Fibroblast of skin of abdomen (primary cell): ENCODE measurements around the gene MAEA.
"Not testable (repeated sequence)": the region's sequence is repeated elsewhere in the genome, so short reads cannot be mapped to it uniquely, and the experiment has no call there.

Source experiments
- DNase-seq: peaks from one replicate; pipeline ENCODE4 v3.0.0-alpha.2; 2013

MAEA gene

DNA sequence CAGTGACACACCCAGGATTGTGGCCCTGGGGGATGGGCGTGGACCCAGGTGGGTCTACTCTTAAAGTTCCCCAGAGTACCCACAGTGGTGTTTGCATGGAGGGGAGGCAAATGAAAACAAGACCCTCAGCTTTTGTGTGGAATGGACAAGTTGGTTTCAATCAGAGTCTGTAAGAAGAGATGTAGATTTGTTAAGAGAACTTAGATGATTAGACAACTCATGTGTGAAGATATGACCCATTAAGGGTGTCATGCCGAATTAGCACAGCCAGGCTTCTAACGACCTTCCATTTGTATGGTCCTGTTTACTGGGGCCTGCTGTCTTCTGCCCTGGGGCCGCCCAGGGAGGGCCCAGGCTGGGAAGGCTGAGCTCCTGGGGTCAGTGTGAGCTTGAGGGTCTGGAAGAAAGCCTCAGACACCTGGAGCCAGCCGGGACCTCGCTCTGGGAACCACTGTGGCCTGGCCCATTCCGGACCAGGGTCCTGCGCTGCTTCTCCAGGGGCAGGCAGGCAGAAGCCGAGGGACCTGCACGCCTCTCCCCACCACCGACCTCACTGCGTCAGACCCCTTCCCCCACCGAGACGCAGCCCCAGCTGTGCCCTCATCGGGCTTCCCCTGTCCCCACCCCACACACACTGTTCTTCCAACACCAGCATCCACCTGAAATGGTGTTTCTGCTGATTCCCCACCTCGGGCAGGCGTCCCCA is 77.7 kb downstream of the MAEA start:
- DNase-seq, result no peak

GRCh38 chr4:1367936-1368289 is 78.2 kb downstream of the MAEA start:
- DNase-seq, result no peak

GRCh38 chr4:1368421-1369090 is 78.9 kb downstream of the MAEA start:
- DNase-seq, result no peak

DNA sequence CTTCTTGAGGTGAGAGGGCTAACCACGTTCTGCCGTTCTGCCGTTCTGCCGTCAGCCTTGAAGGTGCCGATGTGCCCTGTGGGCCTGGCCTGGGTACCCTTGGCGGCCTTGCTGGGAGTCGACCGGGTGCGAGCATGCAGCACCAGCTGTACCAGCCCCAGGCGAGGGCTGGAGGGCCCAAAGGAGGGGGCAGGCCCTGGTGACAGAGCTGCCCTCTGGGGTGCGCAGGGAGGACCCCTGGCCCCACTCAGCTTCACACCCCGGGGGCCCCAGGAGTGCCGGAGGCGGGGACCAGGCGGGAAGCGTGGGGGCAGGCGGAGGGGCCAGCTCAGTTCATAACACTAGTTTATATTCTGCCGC is 79.4 kb downstream of the MAEA start:
- DNase-seq, result no peak

GRCh38 chr4:1369479-1370079 is 79.9 kb downstream of the MAEA start:
- no peak for DNase-seq

DNA sequence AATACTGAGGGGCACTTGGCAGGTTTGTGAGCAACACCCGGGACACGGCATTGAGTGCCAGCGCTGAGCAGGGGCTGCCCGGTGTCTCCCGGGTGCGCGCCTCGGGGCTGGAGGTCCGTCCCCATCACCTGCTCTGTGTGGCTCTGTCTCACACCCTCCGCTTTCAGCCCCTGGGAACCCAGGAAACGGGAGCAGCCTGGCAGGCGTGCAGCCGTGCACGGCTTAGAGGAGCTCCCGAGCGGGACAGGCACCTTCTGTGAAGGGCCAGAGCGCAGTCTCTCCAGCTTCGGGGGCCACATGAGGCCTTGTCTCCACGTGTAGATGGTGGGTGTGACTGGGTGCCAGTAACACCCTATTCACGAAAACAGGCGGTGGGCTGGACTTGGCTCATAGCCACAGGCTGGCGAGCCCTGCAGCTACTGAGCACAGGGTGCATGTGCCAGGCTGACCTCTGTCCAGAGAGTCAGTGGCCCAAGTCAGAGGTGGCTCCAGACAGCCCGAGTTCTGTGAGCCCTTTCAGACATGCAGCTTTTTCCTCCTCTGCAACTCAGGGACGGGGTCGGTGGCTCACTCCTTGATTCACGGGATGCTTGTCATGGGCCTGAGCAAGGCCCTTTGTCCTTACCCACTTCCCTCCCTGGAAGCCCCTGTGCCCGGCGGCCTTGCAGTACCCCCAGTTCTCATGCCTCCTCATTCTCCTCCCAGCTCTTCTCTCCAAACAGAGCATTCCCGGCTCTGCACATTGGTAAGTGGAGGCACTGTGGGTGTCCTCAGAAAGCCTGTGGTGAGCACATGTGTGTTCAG is 80.8 kb downstream of the MAEA start:
- no peak for DNase-seq

DNA sequence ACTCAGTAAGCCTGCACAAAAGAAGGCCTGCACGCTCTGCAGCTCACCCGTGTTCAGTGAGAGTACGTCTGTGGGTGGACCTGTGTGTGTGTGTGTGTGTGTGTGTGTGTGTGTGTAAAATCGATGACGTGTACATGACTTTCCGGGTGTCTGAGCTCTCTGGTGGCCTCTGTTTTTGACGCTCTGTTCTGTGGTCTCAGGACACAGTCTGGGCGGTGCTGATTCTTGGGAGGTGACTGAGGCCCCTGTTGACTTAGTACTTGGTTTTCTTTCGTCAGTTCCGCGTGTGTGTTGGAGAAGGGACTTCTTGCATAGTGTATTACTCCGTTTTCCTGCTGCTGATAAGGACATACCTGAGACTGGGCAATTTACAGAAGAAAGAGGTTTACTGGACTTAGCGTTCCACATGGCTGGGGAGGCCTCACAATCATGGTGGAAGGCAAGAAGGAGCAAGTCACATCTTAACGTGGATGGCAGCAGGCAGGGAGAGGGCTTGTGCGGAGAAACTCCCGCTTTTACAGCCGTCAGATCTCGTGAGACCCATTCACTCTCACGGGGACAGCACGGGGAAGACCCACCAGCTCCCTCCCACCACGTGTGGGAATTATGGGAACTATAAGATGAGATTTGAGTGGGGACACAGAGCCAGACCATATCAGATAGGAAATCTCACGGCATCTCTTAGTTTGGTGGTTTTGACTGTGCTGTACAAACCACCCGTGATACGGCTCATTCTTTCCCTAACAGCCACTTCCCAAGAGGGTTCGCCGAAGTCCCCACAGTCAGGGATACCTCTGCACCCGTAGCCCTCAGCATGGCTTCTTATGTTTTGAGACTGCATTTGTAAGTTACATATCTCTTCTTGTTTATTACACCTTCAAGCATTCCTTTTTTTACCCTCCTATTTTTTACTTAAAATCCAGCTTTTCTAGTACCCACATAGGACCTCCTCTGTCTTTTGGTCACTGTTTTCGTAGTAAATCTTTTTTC is 81.8 kb downstream of the MAEA start:
- no peak for DNase-seq

DNA sequence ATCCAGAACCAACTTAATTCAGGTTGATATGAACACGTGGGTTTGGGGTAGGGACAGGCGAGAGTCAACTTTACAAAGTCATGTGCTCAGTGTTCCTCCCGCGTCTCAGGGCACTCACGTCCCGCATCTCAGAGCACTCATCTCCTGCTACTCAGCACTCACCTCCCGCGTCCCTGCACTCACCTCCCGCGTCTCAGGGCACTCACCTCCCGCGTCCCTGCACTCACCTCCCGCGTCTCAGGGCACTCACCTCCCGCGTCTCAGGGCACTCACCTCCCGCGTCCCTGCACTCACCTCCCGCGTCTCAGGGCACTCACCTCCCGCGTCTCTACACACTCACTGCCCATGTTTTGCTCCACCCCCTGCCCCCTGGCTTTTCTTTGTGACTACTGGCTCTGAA is 82.9 kb downstream of the MAEA start:
- not testable (repeated sequence) for DNase-seq

DNA sequence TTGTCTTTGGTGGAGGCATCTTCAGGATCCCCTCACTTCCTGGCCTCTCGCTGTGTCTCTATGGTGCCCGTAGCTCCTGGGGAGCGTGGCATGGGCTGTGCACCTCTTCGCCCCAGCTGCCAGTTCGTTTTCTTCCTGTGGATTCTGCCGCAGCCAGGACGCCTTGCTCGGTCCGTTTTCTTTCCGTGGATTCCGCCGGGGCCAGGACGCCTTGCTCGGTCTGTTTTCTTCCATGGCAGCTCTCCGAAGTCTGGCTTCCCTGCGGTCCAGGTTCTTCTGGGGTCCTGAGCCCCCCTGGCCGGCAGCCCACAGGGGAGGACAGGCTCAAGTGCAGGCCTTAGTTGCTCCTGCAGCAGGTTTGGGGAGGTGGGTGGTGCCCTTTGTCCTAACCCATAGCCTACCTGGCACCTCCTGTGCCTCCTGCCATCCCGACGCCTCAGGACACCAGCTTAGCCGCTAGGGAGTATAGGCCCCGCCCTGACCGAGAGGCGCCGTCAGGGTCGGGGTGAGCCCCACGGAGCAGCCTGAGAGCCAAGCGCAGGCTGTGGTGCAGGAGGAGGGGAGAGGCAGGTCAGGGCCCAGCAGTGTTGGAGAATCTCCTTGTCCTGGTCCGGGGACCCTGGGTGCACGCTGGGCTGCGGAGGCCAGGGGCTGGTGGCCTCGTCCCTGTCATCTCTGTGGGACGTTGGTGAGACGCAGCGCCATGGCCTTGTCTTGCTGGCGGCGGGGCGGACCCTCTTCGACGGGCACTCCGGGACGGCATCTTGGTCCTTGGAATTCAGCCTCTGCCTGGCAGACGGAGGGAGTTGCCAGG is 84.4 kb downstream of the MAEA start:
- DNase-seq, result no peak

DNA sequence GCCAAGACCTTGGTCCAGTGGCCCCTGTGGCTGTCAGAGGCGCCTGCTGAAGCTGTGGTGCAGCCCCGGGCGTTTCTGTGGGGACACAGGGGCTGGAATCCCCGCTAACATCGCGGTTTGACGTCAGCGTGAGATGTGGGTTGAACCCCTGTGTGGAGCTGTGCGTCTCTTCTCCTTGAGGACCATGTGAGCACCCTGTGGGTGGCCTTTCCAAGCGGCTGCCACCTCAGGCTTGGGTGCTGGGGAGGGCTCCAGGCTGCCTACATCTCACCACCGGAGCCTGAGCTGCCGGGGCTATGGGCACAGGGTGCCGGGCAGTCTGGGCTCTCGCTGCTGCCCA is 85.0 kb downstream of the MAEA start:
- DNase-seq, result no peak

- no peak for DNase-seq
These were observed 85.5 kb downstream of the MAEA start for GRCh38 chr4:1375051-1375721.

DNA sequence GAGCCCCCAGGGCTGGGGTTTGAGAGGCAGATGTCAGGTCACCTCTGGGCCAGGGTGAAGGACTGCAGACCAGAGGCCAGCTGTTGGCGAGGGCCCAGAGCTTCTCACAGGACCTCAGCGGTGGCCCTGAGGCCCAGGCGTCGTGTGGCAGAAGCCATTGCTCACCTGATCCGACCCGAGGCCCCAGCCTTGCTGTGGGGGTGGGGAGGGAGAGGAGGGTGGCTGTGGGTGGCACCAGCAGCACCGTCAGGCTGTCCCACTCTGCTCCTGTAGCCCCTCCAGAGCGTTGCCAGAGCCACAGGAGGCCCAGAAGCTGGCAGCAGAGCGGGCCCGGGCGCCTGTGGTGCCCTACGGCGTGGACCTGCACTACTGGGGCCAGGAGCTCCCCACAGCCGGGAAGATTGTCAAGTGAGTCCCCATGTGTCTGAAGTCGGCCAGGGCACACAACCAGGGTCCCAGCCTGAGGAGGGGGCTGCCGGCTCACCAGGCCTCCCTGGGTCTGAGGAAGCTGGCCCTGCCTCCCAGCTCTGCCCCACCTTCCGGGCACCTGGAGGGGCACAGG is 86.2 kb downstream of the MAEA start:
- no peak for DNase-seq

DNA sequence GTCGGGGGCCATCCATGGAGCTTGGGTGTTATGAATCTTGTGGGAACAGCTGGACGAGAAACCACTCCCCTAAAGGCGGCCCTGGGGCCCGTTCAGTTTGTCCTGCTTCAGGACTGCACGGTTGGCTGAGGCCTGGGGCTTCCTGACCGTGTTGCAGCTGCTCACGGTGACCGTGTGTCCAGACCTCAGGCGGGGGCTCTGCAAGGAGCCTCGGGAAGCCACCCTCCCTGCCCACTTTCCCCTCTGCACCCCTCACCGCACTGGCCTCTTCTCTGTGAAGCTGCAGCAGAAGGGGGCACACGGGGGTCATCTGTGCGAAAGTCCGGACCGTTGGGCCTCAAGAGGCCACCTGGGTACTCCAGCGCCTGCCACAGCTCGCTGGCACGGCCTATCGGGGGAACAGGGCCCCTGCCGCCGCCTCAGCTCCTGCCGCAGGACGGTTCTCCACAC is 86.7 kb downstream of the MAEA start:
- no peak for DNase-seq

DNA sequence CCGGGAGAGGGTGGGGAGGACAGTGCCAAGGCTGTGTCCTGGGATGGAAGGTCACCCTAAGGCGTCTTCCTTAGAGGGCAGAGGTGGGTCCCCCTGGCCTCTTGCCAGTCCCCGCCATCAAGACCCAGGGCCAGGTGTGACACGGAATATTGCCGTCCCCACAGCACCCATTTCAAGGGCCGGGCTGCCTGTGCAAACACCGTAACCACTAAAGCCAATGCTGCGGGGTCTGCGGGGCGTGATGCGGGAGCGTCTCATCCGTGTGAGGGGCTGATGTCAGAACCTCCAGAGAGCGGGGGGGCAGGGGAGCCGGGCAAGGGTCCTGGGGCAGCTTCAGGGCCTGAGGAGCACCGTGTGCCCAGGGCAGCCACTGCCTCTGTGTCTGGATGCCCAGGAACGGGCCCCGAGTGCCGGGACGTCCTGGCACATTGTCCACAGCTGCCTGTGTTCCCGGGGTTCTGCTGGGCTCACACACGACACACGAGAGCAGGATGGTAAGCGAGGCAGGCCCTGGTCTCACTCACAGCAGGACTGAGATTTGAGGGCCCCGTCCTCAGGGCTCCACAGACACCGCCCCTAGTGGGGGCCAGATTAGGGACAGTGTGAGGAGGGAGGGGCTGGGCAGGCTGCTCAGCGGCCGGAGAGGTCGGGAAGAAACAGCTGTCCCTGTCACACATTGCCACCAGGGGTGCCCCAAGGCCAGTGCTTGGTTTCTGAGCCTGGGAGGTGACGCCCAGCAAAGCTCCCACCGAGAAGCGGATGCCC is 87.3 kb downstream of the MAEA start:
- no peak for DNase-seq

DNA sequence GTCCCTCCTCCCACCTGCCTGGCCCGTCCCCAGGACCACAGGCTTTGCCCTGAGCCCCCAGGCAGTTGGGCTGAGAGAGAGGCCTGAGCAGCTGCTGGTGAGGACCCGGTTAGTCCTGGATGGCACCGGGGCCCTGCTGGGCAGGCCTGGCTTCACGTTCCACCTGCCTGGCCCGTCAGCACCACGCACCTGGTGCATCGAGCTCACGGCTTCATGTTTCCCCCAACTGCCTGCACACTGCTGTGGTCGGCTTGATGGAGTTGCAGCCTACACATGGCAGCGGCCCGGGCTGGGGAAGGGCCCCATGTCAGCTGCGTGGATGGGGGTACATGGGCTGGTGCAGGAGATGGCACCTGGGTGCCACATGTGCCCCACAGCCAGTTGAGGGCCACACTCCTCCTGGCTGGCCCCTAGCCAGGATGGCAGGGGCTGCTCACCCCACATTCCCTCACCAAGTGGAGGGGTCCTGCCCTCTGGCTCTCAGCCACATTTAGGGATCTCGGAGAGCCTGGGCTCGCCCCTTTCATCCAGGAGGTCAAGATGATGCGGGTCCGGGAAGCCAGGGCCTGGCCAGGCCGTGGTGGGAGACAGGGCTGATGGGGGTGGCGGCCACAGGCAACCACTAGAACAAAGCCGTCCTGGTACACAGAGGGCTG is 88.0 kb downstream of the MAEA start:
- DNase-seq, result no peak

GRCh38 chr4:1378559-1379231 is 89.0 kb downstream of the MAEA start:
- DNase-seq, result no peak

DNA sequence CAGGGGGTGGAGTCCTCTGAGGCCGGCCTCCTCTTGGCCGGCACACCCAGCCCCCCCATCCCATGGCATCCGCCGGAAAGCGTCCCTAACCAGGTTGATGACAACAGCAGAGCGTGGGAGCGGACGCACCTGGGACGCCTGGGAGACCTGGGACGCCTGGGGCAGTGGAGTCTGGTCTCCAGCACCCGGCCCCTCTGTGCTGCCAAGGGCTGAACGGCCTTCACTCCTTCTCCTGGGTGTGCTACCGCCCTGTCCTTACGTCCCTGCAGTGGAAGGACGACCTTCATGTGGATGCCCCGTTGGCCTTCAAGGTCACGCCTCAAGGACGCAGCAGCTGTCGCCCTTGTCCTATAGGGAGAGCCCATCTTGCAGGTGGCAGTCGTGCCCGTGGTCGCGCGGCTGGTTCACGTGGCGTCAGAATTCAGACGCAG is 89.7 kb downstream of the MAEA start:
- DNase-seq, result no peak

- DNase-seq, result no peak
These were observed 90.2 kb downstream of the MAEA start for GRCh38 chr4:1379801-1380331.
